DMS153 treated with DMSO at 0.1 percent for 48 hours (cell line): ENCODE measurements around the gene MYOG.

Source experiments
- DNase-seq: peaks from one replicate; lab custom pipeline; 2025; ENCODE audit not compliant: unreplicated experiment; lab: John Stamatoyannopoulos, UW

Gene MYOG

GRCh38 chr1:203048086-203048485 is 37.7 kb downstream of the MYOG start:
- no peak for DNase-seq

GRCh38 chr1:203046984-203047630 is 38.7 kb downstream of the MYOG start:
- DNase-seq, result no peak

DNA sequence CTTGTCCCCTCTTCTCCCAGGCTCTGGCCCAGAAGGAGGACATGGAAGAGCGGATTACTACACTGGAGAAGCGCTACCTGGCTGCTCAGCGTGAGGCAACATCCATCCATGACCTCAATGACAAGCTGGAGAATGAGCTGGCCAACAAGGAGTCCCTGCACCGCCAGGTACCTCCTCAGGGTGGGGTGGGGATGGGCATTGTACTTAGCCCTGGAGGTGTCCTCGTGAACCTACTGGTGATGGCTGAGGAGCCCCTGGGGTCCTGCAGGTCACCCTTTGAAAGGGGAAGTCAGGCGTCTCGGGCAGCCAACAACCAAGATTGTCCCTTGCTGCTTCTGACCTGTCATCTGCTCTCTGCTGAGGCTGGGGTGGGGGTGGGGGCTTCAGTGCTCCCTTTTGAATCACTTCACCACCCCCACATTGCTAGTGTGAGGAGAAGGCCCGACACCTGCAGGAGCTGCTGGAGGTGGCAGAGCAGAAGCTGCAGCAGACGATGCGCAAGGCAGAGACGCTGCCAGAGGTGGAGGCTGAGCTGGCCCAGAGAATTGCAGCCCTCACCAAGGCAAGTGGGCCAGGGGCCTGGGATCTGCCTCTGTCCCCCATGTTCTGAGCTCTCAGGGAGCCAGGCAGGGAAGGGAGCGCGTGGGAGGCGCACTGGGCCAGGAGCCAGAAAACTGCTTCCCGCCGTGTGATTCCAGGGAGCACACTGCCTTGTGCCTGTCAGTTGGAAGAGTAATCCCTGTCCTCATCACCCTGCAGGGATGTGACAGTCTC is 39.8 kb downstream of the MYOG start:
- no peak for DNase-seq

- no peak for DNase-seq
Measured at GRCh38 chr1:203045336-203045735, 40.5 kb downstream of the MYOG start.

DNA sequence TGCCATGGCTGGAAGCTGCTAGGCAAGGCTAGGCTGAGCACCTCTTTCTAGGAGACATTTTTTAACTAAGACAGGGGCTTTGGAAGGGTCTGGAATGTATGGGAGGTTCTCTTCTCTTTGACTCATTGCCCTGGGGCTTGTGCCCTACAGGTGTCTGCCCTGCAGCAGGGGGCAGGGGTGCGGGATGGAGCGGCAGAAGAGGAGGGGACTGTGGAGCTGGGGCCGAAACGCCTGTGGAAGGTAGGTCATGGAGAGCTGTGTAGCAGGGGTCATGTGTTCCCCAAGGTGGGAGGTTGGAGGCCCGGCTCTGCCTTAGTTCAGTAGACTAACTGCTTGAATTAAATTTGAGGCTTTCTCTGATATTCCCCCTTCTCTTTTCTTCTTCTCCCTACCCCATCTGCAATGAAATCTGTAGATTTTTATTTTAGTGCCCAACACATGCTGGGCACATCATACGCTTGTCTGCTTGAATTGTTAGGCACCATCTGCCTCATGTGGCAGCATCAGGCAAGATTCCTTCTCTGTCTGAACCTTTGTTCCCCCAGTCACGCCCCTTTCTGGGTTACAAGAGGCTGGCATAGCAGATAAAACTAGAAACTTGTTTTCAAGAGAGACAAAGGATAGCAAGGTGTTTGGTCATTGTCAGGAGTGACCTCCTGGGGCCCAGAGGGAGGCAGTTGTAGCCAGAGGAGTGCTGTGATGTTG is 41.1 kb downstream of the MYOG start:
- no peak for DNase-seq

GRCh38 chr1:203043830-203044545 is 41.8 kb downstream of the MYOG start:
- DNase-seq, result no peak

- no peak for DNase-seq
Measured at GRCh38 chr1:203041351-203041932, 44.4 kb downstream of the MYOG start.

GRCh38 chr1:203040513-203041275 is 45.1 kb downstream of the MYOG start:
- no peak for DNase-seq

DNA sequence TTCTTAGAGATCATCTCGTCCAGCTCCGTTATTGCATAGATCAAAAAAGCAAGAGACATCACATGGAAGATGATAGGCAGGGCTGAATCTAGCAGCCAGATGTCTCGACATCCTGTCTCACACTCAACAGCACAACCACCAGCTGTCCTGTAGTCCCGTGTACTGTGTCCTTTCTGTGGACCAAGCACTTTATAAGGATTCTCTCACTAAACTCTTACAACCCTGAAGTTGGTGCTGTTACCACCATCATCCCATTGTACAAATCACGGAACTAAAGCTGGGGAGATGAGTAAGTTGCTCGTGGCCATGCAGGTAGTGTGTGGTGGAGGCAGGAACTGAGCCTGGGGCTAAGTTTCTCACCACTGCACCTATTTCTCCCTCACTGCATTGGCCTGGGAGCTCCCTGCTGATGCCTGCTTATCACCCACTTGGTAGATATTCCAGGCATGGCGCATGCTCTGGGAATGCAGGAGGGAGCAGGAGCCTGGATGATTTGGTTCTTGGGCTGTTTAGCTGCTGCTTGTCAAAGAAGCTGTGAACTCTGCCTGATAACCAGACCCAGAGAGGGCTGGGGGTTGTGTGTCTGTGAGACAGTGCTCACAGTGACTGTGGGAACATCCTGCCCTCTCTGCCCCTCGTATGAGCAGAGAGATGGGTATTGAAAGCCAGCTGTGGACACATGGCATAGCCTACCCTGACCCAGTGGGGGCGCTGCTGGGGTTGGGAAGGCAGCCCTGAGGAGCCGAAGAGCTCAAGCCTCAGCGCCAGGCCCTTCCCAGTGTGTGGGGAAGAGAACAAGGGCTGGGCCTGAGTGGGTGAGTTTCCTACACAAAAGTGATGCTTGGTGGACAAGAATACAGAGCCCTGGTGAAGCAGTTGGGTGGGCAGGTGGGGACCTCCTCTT is 46.0 kb downstream of the MYOG start:
- no peak for DNase-seq

GRCh38 chr1:203038891-203039608 is 46.8 kb downstream of the MYOG start:
- DNase-seq, result peak; percentile 76

GRCh38 chr1:203038217-203038741 is 47.5 kb downstream of the MYOG start:
- DNase-seq, result no peak

DNA sequence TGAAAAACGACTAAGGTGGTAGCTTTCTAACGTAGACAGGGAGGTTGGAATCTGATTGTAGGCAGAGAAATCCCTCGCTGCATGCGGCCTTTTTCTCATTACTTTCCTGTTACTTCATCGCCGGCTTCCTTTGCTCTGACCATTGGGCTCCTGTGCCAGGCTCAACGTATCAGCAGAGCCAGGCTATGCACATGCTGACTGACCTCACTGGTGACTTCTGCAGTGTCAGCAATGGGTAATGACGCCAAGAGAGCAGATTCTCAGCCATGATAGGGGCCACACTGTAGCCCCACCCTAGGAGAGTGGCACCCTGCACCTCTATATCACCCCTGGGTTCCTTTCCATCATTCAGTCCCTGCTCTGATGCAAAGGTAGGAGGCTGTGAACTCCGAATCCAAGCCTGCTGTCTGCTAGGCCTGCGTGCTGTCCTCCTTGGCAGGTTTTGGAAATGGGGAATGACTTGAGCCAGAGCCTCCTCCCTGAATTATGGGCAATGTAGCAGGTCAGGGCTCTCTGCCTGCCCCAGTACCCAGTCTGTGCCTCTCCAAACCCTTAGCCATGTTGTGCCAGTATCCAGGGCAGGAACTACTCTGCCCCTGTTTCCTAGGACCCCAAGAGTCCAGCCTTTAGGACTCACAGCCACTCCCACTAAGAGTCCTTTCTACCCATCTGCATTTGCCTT is 48.2 kb downstream of the MYOG start:
- DNase-seq, result no peak

- DNase-seq, result no peak
Measured at GRCh38 chr1:203036537-203036936, 49.3 kb downstream of the MYOG start.

DNA sequence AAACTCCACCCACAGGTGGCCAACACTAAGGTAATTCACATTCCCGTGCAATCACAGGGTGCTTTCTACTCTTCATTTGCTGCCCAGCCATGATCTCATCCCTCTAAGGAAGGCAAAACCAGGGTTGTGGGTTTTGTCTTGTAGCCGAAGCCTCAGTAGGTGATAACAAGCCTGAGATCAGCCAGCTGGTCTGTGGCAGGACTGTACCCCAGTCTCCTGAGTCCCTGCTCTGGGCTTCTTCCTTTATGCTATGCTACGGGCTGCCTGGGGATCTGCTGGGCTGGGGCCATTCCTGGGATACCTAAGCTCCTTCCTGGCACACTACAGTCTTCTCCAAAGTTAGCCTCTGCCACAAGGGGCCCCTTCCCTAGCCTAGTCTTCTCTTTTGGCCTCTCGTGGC is 49.7 kb downstream of the MYOG start:
- DNase-seq, result no peak

DNA sequence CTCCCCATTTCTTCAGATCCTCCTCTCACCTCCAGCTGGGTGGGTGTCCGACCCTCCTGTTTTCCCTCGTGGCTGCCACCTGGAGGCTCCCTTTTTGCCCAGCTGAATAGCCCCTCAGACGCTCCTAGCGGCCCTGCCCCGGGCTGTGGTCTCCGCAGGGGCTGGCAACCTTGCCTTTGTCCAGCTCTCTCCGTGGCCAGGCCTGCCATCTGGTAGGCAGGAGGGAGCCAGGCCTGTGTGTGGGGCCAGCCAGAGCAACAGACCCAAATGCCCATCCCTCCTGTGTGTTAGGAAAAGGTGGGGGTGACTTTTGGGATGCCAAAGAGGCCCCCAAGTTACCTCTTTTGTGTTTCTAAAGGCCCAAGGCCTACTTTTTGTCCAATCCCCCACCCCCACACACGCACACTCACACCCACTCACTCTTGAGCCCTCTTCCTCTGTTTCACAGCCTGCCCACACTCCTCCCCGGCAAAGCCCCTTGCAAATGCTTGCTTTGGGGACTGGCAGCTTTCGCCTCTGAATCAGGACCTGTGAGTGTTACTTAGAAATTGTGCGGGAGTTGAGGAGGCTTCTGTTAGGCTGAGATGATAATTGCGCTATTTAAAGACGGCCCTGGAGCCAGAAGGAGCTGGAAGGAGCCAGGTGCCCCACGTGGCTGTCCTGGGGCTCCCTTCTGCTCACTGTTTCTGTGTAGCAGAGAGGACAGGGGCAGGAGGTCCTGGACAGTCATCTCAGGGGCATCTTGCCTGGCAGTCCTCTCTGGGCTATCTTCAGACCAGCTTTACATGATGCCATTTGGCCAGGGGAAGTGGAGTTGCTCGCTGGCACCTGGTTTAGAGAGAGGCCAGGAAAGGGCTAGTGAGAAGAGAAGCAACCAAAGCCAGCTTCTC is 50.5 kb downstream of the MYOG start:
- DNase-seq, result no peak

- DNase-seq, result no peak
Measured at GRCh38 chr1:203034422-203035110, 51.2 kb downstream of the MYOG start.
